Stimulated activated CD4-positive, alpha-beta T cell treated with anti-CD3 and anti-CD28 coated beads, Interleukin-4, amount 100 ng/mL, for 1 hour (primary cell): ENCODE data around the gene TRAF3IP1.
A peak's percentile ranks its signal among the peaks of the same experiment; 100 is the strongest.

Experiments
- DNase-seq: peaks from one replicate; pipeline ENCODE4 v3.0.0-alpha.2; 2020

TRAF3IP1 gene

GRCh38 chr2:238412067-238412767 lies 91.9 kb downstream of the TRAF3IP1 start:
- no peak for DNase-seq

- DNase-seq = no peak
Measured at GRCh38 chr2:238413368-238413767, 93.0 kb downstream of the TRAF3IP1 start.

- no peak for DNase-seq
Measured at GRCh38 chr2:238415036-238415764, 94.9 kb downstream of the TRAF3IP1 start.

- DNase-seq = no peak
Measured at GRCh38 chr2:238415893-238416292, 95.6 kb downstream of the TRAF3IP1 start.

- DNase-seq = no peak
Measured at GRCh38 chr2:238418196-238418998, 98.1 kb downstream of the TRAF3IP1 start.

GRCh38 chr2:238418999-238419546 lies 98.8 kb downstream of the TRAF3IP1 start:
- no peak for DNase-seq

GRCh38 chr2:238420442-238420841 lies 100.1 kb downstream of the TRAF3IP1 start:
- no peak for DNase-seq

- no peak for DNase-seq
Measured at GRCh38 chr2:238420878-238421694, 100.8 kb downstream of the TRAF3IP1 start.

- no peak for DNase-seq
Measured at GRCh38 chr2:238421695-238422035, 101.3 kb downstream of the TRAF3IP1 start.

GRCh38 chr2:238422285-238422684 lies 102.0 kb downstream of the TRAF3IP1 start:
- no peak for DNase-seq

GRCh38 chr2:238422940-238423339 lies 102.6 kb downstream of the TRAF3IP1 start:
- no peak for DNase-seq

GRCh38 chr2:238423561-238424312 lies 103.4 kb downstream of the TRAF3IP1 start:
- no peak for DNase-seq

- no peak for DNase-seq
Measured at GRCh38 chr2:238424313-238424700, 104.0 kb downstream of the TRAF3IP1 start.

- DNase-seq = no peak
Measured at GRCh38 chr2:238425505-238425978, 105.2 kb downstream of the TRAF3IP1 start.

- DNase-seq = no peak
Measured at GRCh38 chr2:238425979-238426567, 105.8 kb downstream of the TRAF3IP1 start.

- DNase-seq = peak; percentile 78
Measured at GRCh38 chr2:238426568-238427434, 106.5 kb downstream of the TRAF3IP1 start, which contains the start of gene ASB1. Gene ASB1 (plus strand): TSS chr2:238426927. CDS start chr2:238427071, 144 bp downstream.

GRCh38 chr2:238427435-238428162 lies 107.3 kb downstream of the TRAF3IP1 start:
- no peak for DNase-seq

GRCh38 chr2:238428866-238429265 lies 108.5 kb downstream of the TRAF3IP1 start:
- no peak for DNase-seq

- no peak for DNase-seq
Measured at GRCh38 chr2:238430781-238431180, 110.5 kb downstream of the TRAF3IP1 start.
